Muscle layer of duodenum (tissue), 2 donors: Measurements from ENCODE around the gene PLXNB3.

Source experiments
- H3K27ac ChIP-seq: one replicate; pipeline ENCODE4 v1.7.0; 2013; ENCODE audit warnings: mild to moderate bottlenecking, low read length
- H3K27me3 ChIP-seq: one replicate; pipeline ENCODE4 v1.7.0; 2013; ENCODE audit warnings: low read depth, mild to moderate bottlenecking, control low read depth, low read length
- H3K36me3 ChIP-seq, 2 donors: one replicate each; pipeline ENCODE4 v1.7.0; 2013; ENCODE audit warnings: low read length in 2 of 2, control low read depth in 1 of 2, mild to moderate bottlenecking in 1 of 2; ENCODE audit not compliant: insufficient read depth in 2 of 2, control insufficient read depth in 1 of 2
- H3K4me1 ChIP-seq, 2 donors: one replicate each; pipeline ENCODE4 v1.7.0; 2013; ENCODE audit warnings: low read length in 2 of 2, mild to moderate bottlenecking in 2 of 2, control low read depth in 1 of 2, moderate library complexity in 1 of 2; ENCODE audit not compliant: insufficient read depth in 2 of 2, control insufficient read depth in 1 of 2
- H3K4me3 ChIP-seq, 2 donors: one replicate each; pipeline ENCODE4 v1.7.0; 2013; ENCODE audit warnings: low read length in 2 of 2, low read depth in 1 of 2, mild to moderate bottlenecking in 1 of 2
- H3K9me3 ChIP-seq, 2 donors: one replicate each; pipeline ENCODE4 v1.7.0; 2013; ENCODE audit warnings: low read length in 2 of 2, control low read depth in 1 of 2, mild to moderate bottlenecking in 1 of 2; ENCODE audit not compliant: control insufficient read depth in 1 of 2
- donor health status: healthy.

Gene PLXNB3

DNA sequence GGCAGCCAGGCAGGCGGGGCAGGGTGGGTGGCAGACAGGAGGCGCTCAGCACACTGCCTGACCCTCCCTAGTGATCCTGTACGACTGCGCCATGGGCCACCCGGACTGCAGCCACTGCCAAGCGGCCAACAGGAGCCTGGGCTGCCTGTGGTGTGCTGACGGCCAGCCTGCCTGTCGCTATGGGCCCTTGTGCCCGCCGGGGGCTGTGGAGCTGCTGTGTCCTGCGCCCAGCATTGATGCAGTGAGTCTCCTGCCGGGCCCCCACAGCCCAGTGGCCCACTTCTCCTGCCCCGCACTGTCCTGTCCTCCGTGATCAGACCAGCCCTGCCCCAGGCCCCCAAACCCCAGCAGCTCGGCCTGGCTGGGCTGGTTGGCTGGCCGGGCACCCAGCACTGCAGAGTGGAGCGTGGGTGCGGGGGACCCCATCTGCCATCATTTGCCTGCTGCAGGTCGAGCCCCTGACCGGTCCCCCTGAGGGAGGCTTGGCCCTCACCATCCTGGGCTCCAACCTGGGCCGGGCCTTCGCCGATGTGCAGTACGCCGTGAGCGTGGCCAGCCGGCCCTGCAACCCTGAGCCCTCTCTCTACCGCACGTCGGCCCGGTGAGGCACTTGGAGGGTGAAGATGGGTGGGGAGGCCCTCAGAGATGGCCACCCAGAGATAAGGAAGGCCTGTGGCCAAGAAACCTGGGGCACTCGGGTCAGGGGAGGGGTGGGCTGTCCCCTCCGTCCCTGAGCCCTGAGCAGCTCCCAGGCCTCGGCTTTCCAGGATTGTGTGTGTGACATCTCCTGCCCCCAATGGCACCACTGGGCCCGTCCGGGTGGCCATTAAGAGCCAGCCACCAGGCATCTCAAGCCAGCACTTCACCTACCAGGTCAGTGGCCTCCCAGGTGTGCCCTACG is 7.6 kb downstream of the PLXNB3 start:
- H3K27me3 ChIP-seq: no peaks in the 10 kb centered on the region
- peaks cover 0 to 13% of the 10 kb centered on the region in 2 donors for H3K36me3 ChIP-seq

DNA sequence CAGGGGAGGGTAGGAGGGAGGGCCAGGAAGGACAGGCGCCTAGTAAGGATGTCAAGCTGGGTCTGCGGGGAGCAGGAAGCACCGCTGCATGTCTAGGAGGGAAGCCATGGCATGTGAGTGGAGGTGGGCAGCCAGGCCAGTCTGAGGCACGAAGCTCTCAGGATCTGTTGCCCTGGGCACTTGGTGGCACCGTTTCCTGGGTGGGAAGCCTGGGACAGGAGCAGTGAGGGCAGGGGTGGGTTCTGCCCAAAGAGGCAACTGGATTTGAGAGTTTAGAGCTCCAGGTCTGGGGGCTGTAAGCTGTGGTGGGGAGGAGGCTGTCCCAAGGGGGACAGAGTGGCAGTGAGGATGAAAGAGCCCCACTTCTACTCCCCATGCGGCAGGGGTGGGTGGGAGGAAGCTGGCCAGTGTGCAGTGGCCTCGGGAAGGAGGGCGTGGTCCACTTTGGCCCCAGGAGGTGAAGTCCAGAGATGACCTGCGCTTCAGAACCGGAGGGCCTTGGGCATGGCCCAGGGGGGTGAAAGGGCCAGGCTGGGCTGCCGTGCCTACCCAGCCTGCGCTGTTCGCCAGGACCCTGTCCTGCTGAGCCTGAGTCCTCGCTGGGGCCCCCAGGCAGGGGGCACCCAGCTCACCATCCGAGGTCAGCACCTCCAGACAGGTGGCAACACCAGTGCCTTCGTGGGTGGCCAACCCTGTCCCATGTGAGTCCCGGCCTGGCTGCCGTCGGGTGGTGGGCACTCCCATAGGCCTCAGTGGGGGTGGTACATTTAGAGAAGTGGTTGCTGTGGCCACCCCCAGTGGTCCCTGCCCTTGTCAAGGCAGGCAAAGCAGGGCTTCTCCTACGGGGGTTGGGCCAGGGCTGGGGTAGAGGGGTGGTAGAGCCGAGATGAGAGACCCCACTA is 8.5 kb downstream of the PLXNB3 start:
- peaks cover 0 to 3% of the 10 kb centered on the region in 2 donors for H3K4me1 ChIP-seq
- peaks cover 0 to 13% of the 10 kb centered on the region in 2 donors for H3K36me3 ChIP-seq
- no peak overlapping the region for H3K27ac ChIP-seq

More for the DNA sequence above, 7.6 kb downstream of the PLXNB3 start:
- Histone ChIP-seq H3K9me3 (no peaks in the 10 kb centered on the region), H3K4me1 (peaks cover 0 to 3% of the 10 kb centered on the region in 2 donors), H3K4me3 (no peak overlapping the region), H3K27ac (no peak overlapping the region)

DNA sequence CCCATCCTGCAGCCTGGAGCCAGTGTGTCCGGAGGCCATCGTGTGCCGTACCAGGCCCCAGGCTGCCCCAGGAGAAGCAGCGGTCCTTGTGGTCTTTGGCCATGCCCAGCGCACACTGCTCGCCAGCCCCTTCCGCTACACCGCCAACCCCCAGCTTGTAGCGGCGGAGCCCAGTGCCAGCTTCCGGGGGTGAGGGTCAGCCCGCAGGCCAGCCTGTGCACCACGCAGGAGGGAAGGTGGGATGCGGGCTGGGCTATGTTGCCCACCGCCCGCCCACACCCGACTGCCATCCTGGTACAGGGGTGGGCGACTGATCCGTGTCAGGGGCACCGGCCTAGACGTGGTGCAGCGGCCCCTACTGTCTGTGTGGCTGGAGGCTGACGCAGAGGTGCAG is 9.2 kb downstream of the PLXNB3 start:
- no peak overlapping the region for H3K27ac ChIP-seq

More for the DNA sequence above, 8.5 kb downstream of the PLXNB3 start:
- Histone ChIP-seq H3K9me3 (no peaks in the 10 kb centered on the region), H3K4me3 (no peak overlapping the region), H3K27me3 (no peaks in the 10 kb centered on the region)

DNA sequence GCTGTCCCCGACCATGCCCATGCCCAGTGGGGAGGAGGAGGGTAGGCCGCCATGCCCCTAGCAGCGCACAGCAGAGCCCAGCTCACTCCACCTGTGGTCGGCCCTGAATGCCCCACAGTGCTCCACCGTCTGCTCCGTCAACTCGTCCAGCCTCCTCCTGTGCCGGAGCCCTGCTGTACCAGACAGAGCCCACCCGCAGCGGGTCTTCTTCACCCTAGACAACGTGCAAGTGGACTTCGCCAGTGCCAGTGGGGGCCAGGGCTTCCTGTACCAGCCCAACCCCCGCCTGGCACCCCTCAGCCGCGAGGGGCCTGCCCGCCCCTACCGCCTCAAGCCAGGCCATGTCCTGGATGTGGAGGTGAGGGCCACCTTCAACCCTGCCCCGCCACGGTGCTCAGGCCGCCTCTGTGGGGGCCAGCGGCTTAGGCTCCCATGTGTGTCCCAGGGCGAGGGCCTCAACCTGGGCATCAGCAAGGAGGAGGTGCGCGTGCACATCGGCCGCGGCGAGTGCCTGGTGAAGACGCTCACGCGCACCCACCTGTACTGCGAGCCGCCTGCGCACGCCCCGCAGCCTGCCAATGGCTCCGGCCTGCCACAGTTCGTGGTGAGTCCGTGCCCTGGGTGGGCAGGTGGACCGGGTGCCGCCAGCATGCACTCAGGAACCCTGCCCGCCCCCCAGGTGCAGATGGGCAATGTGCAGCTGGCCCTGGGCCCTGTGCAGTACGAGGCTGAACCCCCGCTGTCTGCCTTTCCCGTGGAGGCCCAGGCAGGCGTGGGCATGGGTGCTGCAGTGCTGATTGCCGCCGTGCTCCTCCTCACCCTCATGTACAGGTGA is 9.9 kb downstream of the PLXNB3 start:
- H3K27me3 ChIP-seq: no peaks in the 10 kb centered on the region
- no peak overlapping the region for H3K27ac ChIP-seq
- H3K4me3 ChIP-seq: no peak overlapping the region
- peaks cover 0 to 13% of the 10 kb centered on the region in 2 donors for H3K36me3 ChIP-seq
- no peaks in the 10 kb centered on the region for H3K9me3 ChIP-seq
- H3K4me1 ChIP-seq: no peaks in the 10 kb centered on the region

More for the DNA sequence above, 9.2 kb downstream of the PLXNB3 start:
- Histone ChIP-seq H3K27me3 (no peaks in the 10 kb centered on the region), H3K4me1 (peaks cover 0 to 3% of the 10 kb centered on the region in 2 donors), H3K9me3 (no peaks in the 10 kb centered on the region), H3K4me3 (no peak overlapping the region), H3K36me3 (peaks cover 0 to 13% of the 10 kb centered on the region in 2 donors)

DNA sequence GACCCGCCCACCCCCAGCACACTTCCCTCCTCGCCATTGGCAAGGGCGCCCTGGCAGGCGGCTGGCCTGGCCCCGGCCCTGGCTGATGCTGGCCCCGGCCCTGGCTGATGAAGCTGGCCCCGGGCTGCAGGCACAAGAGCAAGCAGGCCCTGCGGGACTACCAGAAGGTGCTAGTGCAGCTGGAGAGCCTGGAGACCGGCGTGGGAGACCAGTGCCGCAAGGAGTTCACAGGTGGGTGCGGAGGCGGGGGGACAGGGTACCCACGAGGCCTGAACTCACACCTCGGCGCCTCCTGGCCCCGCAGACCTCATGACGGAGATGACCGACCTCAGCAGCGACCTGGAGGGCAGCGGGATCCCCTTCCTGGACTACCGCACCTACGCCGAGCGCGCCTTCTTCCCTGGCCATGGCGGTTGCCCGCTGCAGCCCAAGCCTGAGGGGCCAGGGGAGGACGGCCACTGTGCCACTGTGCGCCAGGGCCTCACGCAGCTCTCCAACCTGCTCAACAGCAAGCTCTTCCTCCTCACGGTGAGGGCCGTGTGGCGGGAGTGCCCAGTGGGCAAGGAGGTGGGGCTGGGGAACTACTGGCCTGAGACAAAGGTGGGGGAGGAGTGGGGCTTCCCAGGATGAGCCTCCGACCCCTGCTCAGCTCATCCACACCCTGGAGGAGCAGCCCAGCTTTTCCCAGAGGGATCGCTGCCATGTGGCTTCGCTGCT is 10.7 kb downstream of the PLXNB3 start:
- peaks cover 0 to under 1% of the 10 kb centered on the region in 2 donors for H3K4me1 ChIP-seq
- no peaks in the 10 kb centered on the region for H3K9me3 ChIP-seq
- H3K36me3 ChIP-seq: peaks cover 0 to 13% of the 10 kb centered on the region in 2 donors
- no peaks in the 10 kb centered on the region for H3K27me3 ChIP-seq
- H3K4me3 ChIP-seq: no peak overlapping the region
- H3K27ac ChIP-seq: no peak overlapping the region

DNA sequence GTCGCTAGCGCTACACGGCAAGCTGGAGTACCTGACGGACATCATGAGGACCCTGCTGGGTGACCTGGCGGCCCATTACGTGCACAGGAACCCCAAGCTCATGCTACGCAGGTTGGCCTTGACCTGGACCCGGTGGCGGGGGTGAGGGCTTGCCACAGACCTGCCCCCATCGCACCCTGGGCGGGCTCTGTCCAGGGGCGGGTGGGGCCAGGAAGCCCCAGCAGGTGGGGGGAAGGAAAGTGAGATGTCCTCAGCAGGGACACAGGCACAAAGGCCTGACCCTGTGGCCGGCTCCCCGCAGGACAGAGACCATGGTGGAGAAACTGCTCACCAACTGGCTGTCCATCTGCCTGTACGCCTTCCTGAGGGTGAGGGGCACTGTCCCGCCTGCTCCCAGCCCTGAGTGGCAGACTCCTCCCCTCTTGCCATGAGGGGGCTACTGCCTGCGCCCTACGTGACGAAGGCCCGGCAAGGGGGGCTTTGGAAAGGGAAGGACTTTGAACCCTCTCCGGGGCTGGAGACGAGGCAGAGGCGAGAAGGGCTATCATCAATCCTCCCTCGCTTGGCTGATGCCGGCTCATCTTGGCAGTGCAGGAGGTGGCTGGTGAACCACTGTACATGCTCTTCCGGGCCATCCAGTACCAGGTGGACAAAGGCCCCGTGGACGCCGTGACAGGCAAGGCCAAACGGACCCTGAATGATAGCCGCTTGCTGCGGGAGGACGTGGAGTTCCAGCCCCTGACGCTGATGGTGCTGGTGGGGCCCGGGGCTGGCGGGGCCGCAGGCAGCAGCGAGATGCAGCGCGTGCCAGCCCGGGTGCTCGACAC is 11.5 kb downstream of the PLXNB3 start:
- Histone ChIP-seq H3K36me3 (peaks cover 0 to 13% of the 10 kb centered on the region in 2 donors), H3K27me3 (no peaks in the 10 kb centered on the region), H3K27ac (no peak overlapping the region)

DNA sequence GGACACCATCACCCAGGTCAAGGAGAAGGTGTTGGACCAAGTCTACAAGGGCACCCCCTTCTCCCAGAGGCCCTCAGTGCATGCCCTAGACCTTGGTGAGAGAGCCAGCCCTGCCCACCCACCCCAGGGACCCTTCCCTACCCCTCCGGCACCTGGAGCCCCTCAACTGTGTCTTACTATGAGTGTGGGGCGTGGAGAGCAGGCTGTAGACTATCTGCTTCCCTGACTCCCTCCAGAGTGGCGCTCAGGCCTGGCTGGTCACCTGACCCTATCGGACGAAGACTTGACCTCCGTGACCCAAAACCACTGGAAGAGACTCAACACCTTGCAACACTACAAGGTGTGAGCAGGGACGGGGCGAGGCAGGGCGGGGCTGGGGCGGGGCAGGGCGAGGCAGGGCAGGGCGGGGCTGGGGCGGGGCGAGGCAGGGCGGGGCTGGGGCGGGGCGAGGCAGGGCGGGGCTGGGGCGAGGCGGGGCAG is 12.1 kb downstream of the PLXNB3 start:
- Histone ChIP-seq H3K36me3 (peaks cover 0 to 9% of the 10 kb centered on the region in 2 donors), H3K4me1 (peaks cover 0 to 12% of the 10 kb centered on the region in 2 donors), H3K9me3 (no peaks in the 10 kb centered on the region), H3K27me3 (no peaks in the 10 kb centered on the region), H3K27ac (no peak overlapping the region), H3K4me3 (no peak overlapping the region)

More for the DNA sequence above, 11.5 kb downstream of the PLXNB3 start:
- peaks cover 0 to 8% of the 10 kb centered on the region in 2 donors for H3K4me1 ChIP-seq
- H3K4me3 ChIP-seq: no peak overlapping the region
- H3K9me3 ChIP-seq: no peaks in the 10 kb centered on the region

DNA sequence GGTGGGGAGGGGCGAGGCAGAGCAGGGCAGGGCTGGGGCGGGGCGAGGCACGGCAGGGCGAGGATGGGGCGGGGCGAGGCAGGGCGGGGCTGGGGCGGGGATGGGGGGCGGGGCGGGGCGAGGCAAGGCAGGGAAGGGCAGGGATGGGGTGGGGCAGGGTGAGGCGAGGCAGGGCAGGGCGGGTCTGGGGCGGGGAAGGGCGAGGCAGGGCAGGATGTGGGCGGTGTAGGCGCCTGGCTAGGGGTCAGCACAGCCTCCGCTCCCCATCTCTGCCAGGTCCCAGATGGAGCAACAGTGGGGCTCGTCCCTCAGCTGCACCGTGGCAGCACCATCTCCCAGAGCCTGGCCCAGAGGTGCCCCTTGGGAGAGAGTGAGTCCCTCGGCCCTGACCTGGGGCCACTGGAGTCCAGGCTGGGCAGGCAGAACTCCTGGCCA is 12.6 kb downstream of the PLXNB3 start:
- Histone ChIP-seq H3K36me3 (peaks cover 0 to 6% of the 10 kb centered on the region in 2 donors), H3K27me3 (no peaks in the 10 kb centered on the region), H3K9me3 (no peaks in the 10 kb centered on the region), H3K27ac (no peak overlapping the region), H3K4me3 (no peak overlapping the region), H3K4me1 (peaks cover 0 to 16% of the 10 kb centered on the region in 2 donors)

DNA sequence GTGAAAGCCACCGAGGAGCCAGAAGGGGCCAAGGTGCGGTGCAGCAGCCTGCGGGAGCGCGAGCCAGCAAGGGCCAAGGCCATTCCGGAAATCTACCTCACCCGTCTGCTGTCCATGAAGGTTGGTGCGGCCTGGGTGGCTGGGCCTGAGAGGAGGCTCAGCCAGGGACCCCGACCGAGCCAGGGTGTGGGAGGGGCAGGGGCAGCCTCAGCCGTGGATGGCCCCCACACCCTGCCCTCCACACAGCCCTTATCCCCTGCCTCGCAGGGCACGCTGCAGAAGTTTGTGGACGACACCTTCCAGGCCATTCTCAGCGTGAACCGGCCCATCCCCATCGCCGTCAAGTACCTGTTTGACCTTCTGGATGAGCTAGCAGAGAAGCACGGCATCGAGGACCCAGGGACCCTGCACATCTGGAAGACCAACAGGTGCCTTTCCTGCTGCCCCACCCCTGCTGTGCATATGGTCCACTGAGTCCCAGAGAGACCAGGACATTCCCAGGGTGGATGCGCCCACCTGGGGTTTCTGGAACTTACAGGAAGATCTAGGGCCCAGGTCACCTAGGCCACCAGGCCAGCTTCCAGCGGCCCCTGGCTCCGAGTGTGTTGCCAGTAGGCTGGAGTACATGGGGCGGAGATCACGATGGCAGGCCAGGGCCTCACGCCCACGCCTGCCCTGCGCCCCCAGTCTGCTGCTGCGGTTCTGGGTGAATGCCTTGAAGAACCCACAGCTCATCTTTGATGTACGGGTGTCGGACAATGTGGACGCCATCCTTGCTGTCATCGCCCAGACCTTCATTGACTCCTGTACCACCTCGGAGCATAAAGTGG is 13.4 kb downstream of the PLXNB3 start:
- peaks cover 0 to 6% of the 10 kb centered on the region in 2 donors for H3K36me3 ChIP-seq
- no peaks in the 10 kb centered on the region for H3K9me3 ChIP-seq
- no peak overlapping the region for H3K4me3 ChIP-seq
- peaks cover 0 to 17% of the 10 kb centered on the region in 2 donors for H3K4me1 ChIP-seq
- no peak overlapping the region for H3K27ac ChIP-seq
- no peaks in the 10 kb centered on the region for H3K27me3 ChIP-seq
